ENCODE data around the gene LDHB. TPM values are rescaled to one million over a fixed set of nuclear protein-coding genes. Genes with fewer than 3 reads are reported as not detected.

The LDHB gene
- polyA plus RNA-seq, 1 of the 3 experiments (the other 2 are of a cell fraction): 469 TPM

DNA sequence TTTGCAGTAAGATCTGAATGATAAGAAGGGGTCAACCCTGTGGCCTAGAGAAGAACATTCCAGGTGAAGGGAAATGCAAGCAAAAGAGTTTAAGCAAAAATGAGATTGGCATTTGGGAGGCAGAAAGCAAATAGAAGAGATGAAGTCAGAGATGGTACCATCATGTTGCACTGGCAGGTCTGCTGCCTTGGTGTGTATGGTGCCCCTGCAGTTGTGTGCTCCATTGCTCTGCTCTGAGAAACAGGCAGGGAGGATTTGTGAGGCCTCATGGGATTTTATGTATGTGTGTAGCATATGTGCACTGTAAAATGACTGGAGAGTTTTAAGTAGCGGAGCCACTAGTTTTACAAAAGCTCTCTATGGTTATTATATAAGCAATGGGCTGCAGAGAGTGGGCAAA lies 6.6 kb downstream of the LDHB start:
- Histone ChIP-seq H3K9me3 (no peaks in the 10 kb centered on the region), H3K27me3 (ENCODE audit: insufficient read depth) (no peaks in the 10 kb centered on the region), H3K4me2 (no peak overlapping the region), H3K4me3 (ENCODE audit: low read depth in 2 of 2, low read length in 1 of 2) (no peak overlapping the region), H3K27ac (ENCODE audit: low read depth in 2 of 2, low read length in 1 of 2) (no peak overlapping the region), H3K9ac (no peak overlapping the region), H4K20me1 (ENCODE audit: insufficient read depth) (peaks cover 4% of the 10 kb centered on the region; the same call in 1 of the 2 replicates), H3F3A (replicated peaks; ENCODE audit: insufficient read depth) (no peaks in the 10 kb centered on the region), H3K4me1 (ENCODE audit: control insufficient read depth in 1 of 2, insufficient read depth in 2 of 2, low read depth in 1 of 2, low read length in 1 of 2) (peaks cover 3 to 17% of the 10 kb centered on the region in 2 experiments; a peak in 3 of 4 replicates), H3K36me3 (replicated peaks in 1 of 2; ENCODE audit: control insufficient read depth in 1 of 2, insufficient read depth in 2 of 2, low read length in 1 of 2) (peaks cover 69 to 79% of the 10 kb centered on the region in 2 experiments), H3K79me2 (ENCODE audit: insufficient read depth) (peaks cover 61% of the 10 kb centered on the region), H3K9me2 (no peaks in the 10 kb centered on the region), H2AFZ (ENCODE audit: low read depth) (no peak overlapping the region)
- ChIA-PET POLR2A (no interaction called here), CTCF (interaction anchor here (0.6 to 1.0 kb wide), 2 partner anchors 38 to 200 kb away, joined by 3 read pairs; no protein-coding TSS in a partner anchor)
- WGBS (ENCODE audit: low lambda C conversion rate): 95% methylated on average over 1 of the region's 1 CpG
- DNase-seq: no peak
- no peak for TF ChIP-seq CHD2 (IDR thresholded peaks at IDR 0.05; ENCODE audit: low read length, partially characterized antibody)
- TF ChIP-seq SMC3 (IDR thresholded peaks at IDR 0.05; ENCODE audit: low read depth, low read length): no peak
- TF ChIP-seq, protein P1, sequence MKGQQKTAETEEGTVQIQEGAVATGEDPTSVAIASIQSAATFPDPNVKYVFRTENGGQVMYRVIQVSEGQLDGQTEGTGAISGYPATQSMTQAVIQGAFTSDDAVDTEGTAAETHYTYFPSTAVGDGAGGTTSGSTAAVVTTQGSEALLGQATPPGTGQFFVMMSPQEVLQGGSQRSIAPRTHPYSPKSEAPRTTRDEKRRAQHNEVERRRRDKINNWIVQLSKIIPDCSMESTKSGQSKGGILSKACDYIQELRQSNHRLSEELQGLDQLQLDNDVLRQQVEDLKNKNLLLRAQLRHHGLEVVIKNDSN (IDR thresholded peaks at IDR 0.05; ENCODE audit: borderline replicate concordance, low read depth): no peak
- no peak for TF ChIP-seq RXRA (IDR thresholded peaks at IDR 0.05; ENCODE audit: borderline replicate concordance, low read depth)
- no peak for TF ChIP-seq YY1 (IDR thresholded peaks at IDR 0.05; ENCODE audit: low read depth)
- no peak for TF ChIP-seq MEF2A (IDR thresholded peaks at IDR 0.05; ENCODE audit: borderline replicate concordance, low read depth)

- H3K9me3 ChIP-seq: no peaks in the 10 kb centered on the region
- no peaks in the 10 kb centered on the region for H3K27me3 ChIP-seq (ENCODE audit: insufficient read depth)
- H3K4me3 ChIP-seq (ENCODE audit: low read depth in 2 of 2, low read length in 1 of 2): no peak overlapping the region
- ChIA-PET POLR2A (interaction anchor here (1.2 kb wide), 1 partner anchor 8 kb away, joined by 4 read pairs; the partner anchor contains the start of gene LDHB), CTCF (no interaction called here)
- no peak overlapping the region for H3K27ac ChIP-seq (ENCODE audit: low read depth in 2 of 2, low read length in 1 of 2)
- H3K4me1 ChIP-seq (ENCODE audit: control insufficient read depth in 1 of 2, insufficient read depth in 2 of 2, low read depth in 1 of 2, low read length in 1 of 2): peaks cover 8 to 9% of the 10 kb centered on the region in 2 experiments; a peak in 3 of 4 replicates
- 66% methylated on average over 3 of the region's 3 CpGs for WGBS (ENCODE audit: low lambda C conversion rate)
- H3K9ac ChIP-seq: no peak overlapping the region
- TF ChIP-seq, protein P2, sequence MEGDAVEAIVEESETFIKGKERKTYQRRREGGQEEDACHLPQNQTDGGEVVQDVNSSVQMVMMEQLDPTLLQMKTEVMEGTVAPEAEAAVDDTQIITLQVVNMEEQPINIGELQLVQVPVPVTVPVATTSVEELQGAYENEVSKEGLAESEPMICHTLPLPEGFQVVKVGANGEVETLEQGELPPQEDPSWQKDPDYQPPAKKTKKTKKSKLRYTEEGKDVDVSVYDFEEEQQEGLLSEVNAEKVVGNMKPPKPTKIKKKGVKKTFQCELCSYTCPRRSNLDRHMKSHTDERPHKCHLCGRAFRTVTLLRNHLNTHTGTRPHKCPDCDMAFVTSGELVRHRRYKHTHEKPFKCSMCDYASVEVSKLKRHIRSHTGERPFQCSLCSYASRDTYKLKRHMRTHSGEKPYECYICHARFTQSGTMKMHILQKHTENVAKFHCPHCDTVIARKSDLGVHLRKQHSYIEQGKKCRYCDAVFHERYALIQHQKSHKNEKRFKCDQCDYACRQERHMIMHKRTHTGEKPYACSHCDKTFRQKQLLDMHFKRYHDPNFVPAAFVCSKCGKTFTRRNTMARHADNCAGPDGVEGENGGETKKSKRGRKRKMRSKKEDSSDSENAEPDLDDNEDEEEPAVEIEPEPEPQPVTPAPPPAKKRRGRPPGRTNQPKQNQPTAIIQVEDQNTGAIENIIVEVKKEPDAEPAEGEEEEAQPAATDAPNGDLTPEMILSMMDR (IDR thresholded peaks at IDR 0.05): no peak
- TF ChIP-seq, protein P3, sequence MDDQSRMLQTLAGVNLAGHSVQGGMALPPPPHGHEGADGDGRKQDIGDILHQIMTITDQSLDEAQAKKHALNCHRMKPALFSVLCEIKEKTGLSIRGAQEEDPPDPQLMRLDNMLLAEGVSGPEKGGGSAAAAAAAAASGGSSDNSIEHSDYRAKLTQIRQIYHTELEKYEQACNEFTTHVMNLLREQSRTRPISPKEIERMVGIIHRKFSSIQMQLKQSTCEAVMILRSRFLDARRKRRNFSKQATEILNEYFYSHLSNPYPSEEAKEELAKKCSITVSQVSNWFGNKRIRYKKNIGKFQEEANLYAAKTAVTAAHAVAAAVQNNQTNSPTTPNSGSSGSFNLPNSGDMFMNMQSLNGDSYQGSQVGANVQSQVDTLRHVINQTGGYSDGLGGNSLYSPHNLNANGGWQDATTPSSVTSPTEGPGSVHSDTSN (IDR thresholded peaks at IDR 0.05): no peak
- TF ChIP-seq TEAD4 (IDR thresholded peaks at IDR 0.05; ENCODE audit: borderline replicate concordance, insufficient read depth): no peak
- TF ChIP-seq CHD2 (IDR thresholded peaks at IDR 0.05; ENCODE audit: low read length, partially characterized antibody): no peak
- no peak for TF ChIP-seq FOXM1 (IDR thresholded peaks at IDR 0.05; ENCODE audit: low read depth)
- TF ChIP-seq REST (IDR thresholded peaks at IDR 0.05; ENCODE audit: low read depth, low read length): no peak
- H3K36me3 ChIP-seq (replicated peaks in 1 of 2; ENCODE audit: control insufficient read depth in 1 of 2, insufficient read depth in 2 of 2, low read length in 1 of 2): peaks cover 70 to 83% of the 10 kb centered on the region in 2 experiments
- no peak overlapping the region for H3K4me2 ChIP-seq
- DNase-seq: no peak
- H3K9me2 ChIP-seq: no peaks in the 10 kb centered on the region
- no peaks in the 10 kb centered on the region for H3F3A ChIP-seq (replicated peaks; ENCODE audit: insufficient read depth)
- H3K79me2 ChIP-seq (ENCODE audit: insufficient read depth): peaks cover 41% of the 10 kb centered on the region
- H4K20me1 ChIP-seq (ENCODE audit: insufficient read depth): no peaks in the 10 kb centered on the region
- H2AFZ ChIP-seq (ENCODE audit: low read depth): no peak overlapping the region
Observed at GRCh38 chr12:21649034-21649433, 8.6 kb downstream of the LDHB start.

Data from SK-N-SH (cell line).